ENCODE results near the gene MALRD1. TPM values are rescaled to one million over a fixed set of nuclear protein-coding genes. Genes with fewer than 3 reads are reported as not detected.

The MALRD1 gene
- total and polyA plus RNA-seq, 4 donors: 0.17 to 17.9 (median 4.1) TPM

DNA sequence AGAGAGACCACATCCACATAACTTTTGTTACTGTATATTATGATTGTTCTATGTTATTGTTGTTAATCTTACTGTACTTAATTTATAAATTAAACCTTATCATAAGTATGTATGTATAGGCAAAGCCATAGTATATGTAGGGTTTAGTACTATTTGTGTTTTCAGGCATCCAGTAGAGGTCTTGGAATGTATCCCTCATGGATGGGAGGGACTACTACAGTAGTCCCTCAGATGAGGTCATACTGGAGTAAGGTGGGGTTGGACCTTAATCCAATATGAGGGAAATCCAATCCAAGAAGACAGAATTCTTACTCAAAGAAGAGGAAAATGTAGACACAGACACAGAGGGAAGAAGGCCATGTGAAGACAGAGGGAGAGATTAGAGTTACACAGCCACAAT is 34.1 kb upstream of the MALRD1 start:
- Histone ChIP-seq H3K27ac (ENCODE audit: low read depth in 1 of 2, low read length in 1 of 2) (no peak overlapping the region), H3K9ac (ENCODE audit: insufficient read depth in 1 of 2, low read length in 2 of 2) (no peak overlapping the region), H3K4me3 (no peak overlapping the region), H3K27me3 (ENCODE audit: control insufficient read depth in 3 of 3, insufficient read depth in 3 of 3, low read length in 2 of 3) (no peaks in the 10 kb centered on the region), H3K4me1 (ENCODE audit: control insufficient read depth in 5 of 5, insufficient read depth in 5 of 5, low read length in 5 of 5) (no peaks in the 10 kb centered on the region), H3K9me3 (ENCODE audit: control insufficient read depth in 4 of 4, insufficient read depth in 3 of 4, low read length in 3 of 4) (no peaks in the 10 kb centered on the region), H3K36me3 (ENCODE audit: control insufficient read depth in 4 of 4, insufficient read depth in 4 of 4, low read length in 4 of 4) (no peaks in the 10 kb centered on the region)
- DNase-seq (no peak), ATAC-seq (ENCODE audit: insufficient read depth, low FRiP score) (no peak)
- TF ChIP-seq, protein P1, sequence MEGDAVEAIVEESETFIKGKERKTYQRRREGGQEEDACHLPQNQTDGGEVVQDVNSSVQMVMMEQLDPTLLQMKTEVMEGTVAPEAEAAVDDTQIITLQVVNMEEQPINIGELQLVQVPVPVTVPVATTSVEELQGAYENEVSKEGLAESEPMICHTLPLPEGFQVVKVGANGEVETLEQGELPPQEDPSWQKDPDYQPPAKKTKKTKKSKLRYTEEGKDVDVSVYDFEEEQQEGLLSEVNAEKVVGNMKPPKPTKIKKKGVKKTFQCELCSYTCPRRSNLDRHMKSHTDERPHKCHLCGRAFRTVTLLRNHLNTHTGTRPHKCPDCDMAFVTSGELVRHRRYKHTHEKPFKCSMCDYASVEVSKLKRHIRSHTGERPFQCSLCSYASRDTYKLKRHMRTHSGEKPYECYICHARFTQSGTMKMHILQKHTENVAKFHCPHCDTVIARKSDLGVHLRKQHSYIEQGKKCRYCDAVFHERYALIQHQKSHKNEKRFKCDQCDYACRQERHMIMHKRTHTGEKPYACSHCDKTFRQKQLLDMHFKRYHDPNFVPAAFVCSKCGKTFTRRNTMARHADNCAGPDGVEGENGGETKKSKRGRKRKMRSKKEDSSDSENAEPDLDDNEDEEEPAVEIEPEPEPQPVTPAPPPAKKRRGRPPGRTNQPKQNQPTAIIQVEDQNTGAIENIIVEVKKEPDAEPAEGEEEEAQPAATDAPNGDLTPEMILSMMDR (IDR thresholded peaks at IDR 0.05; ENCODE audit: control extremely low read depth, extremely low read depth): no peak

DNA sequence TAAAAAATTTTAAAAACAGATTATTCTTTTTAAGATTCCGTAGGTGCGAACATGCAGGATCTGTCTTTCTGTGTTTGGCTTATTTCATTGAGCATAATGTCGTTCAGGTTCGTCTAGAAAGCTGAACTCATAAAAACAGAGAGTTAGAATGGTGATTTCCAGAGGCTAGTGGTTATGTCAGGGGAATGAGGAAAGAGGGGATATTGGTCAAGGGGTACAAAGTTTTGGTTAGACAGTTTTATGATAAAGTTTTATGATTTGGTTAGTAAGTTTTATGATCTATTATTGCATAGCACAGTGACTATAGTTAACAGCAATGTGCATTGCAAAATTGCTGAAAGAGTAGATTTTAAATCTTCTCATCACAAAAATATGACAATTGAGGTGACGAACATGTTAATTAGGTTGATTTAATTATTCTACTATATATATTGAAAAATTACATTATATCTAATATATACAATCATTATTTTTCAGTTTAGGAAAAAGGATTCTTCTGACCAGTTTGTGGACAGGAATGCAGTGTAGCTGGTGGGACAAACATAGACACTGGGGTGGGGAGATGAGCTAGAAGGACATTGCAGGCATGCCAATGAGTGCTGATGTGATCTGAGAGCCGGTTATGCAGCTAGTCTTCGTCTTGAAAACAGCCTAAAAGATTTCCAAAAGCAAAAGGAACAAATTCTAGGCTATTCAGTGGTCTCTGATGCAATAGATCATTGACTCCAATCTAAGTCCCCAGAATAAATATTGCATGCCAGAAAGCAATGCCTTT is 31.3 kb upstream of the MALRD1 start:
- DNase-seq (no peak), ATAC-seq (ENCODE audit: insufficient read depth, low FRiP score) (no peak)
- Histone ChIP-seq H3K27me3 (ENCODE audit: control insufficient read depth in 3 of 3, insufficient read depth in 3 of 3, low read length in 2 of 3) (no peaks in the 10 kb centered on the region), H3K4me3 (no peak overlapping the region), H3K36me3 (ENCODE audit: control insufficient read depth in 4 of 4, insufficient read depth in 4 of 4, low read length in 4 of 4) (no peaks in the 10 kb centered on the region), H3K4me1 (ENCODE audit: control insufficient read depth in 5 of 5, insufficient read depth in 5 of 5, low read length in 5 of 5) (no peaks in the 10 kb centered on the region), H3K9ac (ENCODE audit: insufficient read depth in 1 of 2, low read length in 2 of 2) (no peak overlapping the region), H3K9me3 (ENCODE audit: control insufficient read depth in 4 of 4, insufficient read depth in 3 of 4, low read length in 3 of 4) (no peaks in the 10 kb centered on the region), H3K27ac (ENCODE audit: low read depth in 1 of 2, low read length in 1 of 2) (no peak overlapping the region)
- 79 to 85% methylated on average over 7 of the region's 7 CpGs for WGBS, 2 donors
- TF ChIP-seq, protein P1 (IDR thresholded peaks at IDR 0.05; ENCODE audit: control extremely low read depth, extremely low read depth): no peak

GRCh38 chr10:19021162-19021561 is 27.4 kb upstream of the MALRD1 start:
- DNase-seq (no peak), ATAC-seq (ENCODE audit: insufficient read depth, low FRiP score) (no peak)
- Histone ChIP-seq H3K4me1 (ENCODE audit: control insufficient read depth in 5 of 5, insufficient read depth in 5 of 5, low read length in 5 of 5) (no peaks in the 10 kb centered on the region), H3K27ac (ENCODE audit: low read depth in 1 of 2, low read length in 1 of 2) (no peak overlapping the region), H3K27me3 (ENCODE audit: control insufficient read depth in 3 of 3, insufficient read depth in 3 of 3, low read length in 2 of 3) (no peaks in the 10 kb centered on the region), H3K4me3 (no peak overlapping the region), H3K9me3 (ENCODE audit: control insufficient read depth in 4 of 4, insufficient read depth in 3 of 4, low read length in 3 of 4) (no peaks in the 10 kb centered on the region), H3K36me3 (ENCODE audit: control insufficient read depth in 4 of 4, insufficient read depth in 4 of 4, low read length in 4 of 4) (no peaks in the 10 kb centered on the region), H3K9ac (ENCODE audit: insufficient read depth in 1 of 2, low read length in 2 of 2) (no peak overlapping the region)
- TF ChIP-seq, protein P1 (IDR thresholded peaks at IDR 0.05; ENCODE audit: control extremely low read depth, extremely low read depth): no peak
- WGBS, 2 donors: 83 to 93% methylated on average over 2 of the region's 2 CpGs

- TF ChIP-seq, protein P1 (IDR thresholded peaks at IDR 0.05; ENCODE audit: control extremely low read depth, extremely low read depth): no peak
- no peak overlapping the region for H3K27ac ChIP-seq (ENCODE audit: low read depth in 1 of 2, low read length in 1 of 2)
- H3K9ac ChIP-seq (ENCODE audit: insufficient read depth in 1 of 2, low read length in 2 of 2): no peak overlapping the region
- H3K4me3 ChIP-seq: no peak overlapping the region
- no peaks in the 10 kb centered on the region for H3K9me3 ChIP-seq (ENCODE audit: control insufficient read depth in 4 of 4, insufficient read depth in 3 of 4, low read length in 3 of 4)
- ATAC-seq (ENCODE audit: insufficient read depth, low FRiP score) (no peak), DNase-seq (no peak)
- 80 to 88% methylated on average over 2 of the region's 2 CpGs for WGBS, 2 donors
- no peaks in the 10 kb centered on the region for H3K4me1 ChIP-seq (ENCODE audit: control insufficient read depth in 5 of 5, insufficient read depth in 5 of 5, low read length in 5 of 5)
- no peaks in the 10 kb centered on the region for H3K27me3 ChIP-seq (ENCODE audit: control insufficient read depth in 3 of 3, insufficient read depth in 3 of 3, low read length in 2 of 3)
- no peaks in the 10 kb centered on the region for H3K36me3 ChIP-seq (ENCODE audit: control insufficient read depth in 4 of 4, insufficient read depth in 4 of 4, low read length in 4 of 4)
Measured at GRCh38 chr10:19024611-19025010, 24.0 kb upstream of the MALRD1 start.
